ENCODE results near the gene CATSPER3. TPM values are rescaled to one million over a fixed set of nuclear protein-coding genes. Genes with fewer than 3 reads are reported as not detected.

CATSPER3 gene
- total RNA-seq, 2 donors from 2014 or later = 0.52 TPM; not detected in 1

DNA sequence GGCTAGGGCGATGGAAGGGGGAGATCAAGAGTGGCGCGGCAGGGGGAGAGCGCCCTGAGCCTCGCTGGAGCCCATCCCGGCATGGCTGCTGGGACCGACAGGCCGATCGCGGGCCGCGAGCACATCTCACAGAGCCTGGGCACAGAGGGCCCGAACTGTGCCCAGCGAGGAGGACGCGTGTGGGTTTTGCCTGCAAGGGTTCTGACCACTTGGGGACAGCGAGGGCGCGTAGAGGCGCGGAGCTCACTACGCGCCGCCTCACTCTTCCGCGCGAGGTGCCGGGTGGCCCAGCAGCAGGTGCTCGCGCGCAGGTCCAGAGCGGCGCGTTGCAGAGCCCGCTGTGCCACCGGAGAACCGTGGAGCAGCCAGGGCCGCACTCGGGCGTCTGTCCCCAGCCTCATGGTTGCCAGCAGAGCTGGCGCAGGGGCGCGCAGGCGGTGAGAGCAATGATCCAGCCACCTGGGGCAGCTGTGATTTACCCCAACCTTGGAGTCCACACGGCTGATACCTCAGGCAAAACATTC is 82.6 kb downstream of the CATSPER3 start:
- WGBS, 2 donors = 5% methylated on average over 15 to 45 of the region's 45 CpGs
- no peaks in the 10 kb centered on the region for H3K27me3 ChIP-seq
- intact Hi-C loops (cut with DNase I) = no loop called here
- H3K27ac ChIP-seq = no peak overlapping the region
- TF ChIP-seq POLR2A (IDR thresholded peaks at IDR 0.05) = no peak
- H3K4me1 ChIP-seq = no peaks in the 10 kb centered on the region
- ATAC-seq = no peak
- no peaks in the 10 kb centered on the region for H3K36me3 ChIP-seq (replicated peaks in 1 of 2; ENCODE audit: insufficient read depth in 1 of 2, low read depth in 2 of 2)
- no peak overlapping the region for H3K4me3 ChIP-seq
- no peak for DNase-seq
- H3K9me3 ChIP-seq = no peaks in the 10 kb centered on the region

- Histone ChIP-seq H3K9me3 (no peaks in the 10 kb centered on the region), H3K36me3 (replicated peaks in 1 of 2; ENCODE audit: insufficient read depth in 1 of 2, low read depth in 2 of 2) (no peaks in the 10 kb centered on the region), H3K4me1 (no peaks in the 10 kb centered on the region), H3K27me3 (no peaks in the 10 kb centered on the region), H3K4me3 (no peak overlapping the region), H3K27ac (no peak overlapping the region)
- intact Hi-C loops (cut with DNase I) = no loop called here
- TF ChIP-seq, protein P1, sequence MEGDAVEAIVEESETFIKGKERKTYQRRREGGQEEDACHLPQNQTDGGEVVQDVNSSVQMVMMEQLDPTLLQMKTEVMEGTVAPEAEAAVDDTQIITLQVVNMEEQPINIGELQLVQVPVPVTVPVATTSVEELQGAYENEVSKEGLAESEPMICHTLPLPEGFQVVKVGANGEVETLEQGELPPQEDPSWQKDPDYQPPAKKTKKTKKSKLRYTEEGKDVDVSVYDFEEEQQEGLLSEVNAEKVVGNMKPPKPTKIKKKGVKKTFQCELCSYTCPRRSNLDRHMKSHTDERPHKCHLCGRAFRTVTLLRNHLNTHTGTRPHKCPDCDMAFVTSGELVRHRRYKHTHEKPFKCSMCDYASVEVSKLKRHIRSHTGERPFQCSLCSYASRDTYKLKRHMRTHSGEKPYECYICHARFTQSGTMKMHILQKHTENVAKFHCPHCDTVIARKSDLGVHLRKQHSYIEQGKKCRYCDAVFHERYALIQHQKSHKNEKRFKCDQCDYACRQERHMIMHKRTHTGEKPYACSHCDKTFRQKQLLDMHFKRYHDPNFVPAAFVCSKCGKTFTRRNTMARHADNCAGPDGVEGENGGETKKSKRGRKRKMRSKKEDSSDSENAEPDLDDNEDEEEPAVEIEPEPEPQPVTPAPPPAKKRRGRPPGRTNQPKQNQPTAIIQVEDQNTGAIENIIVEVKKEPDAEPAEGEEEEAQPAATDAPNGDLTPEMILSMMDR (IDR thresholded peaks at IDR 0.05) = no peak
- TF ChIP-seq POLR2A (IDR thresholded peaks at IDR 0.05) = no peak
- 32 to 62% methylated on average over 3 of the region's 3 CpGs for WGBS, 2 donors
- ATAC-seq (no peak), DNase-seq (no peak)
Measured at GRCh38 chr5:135051399-135051798, 83.7 kb downstream of the CATSPER3 start.

- no peak for DNase-seq
- no peaks in the 10 kb centered on the region for H3K27me3 ChIP-seq
- 61% methylated on average over 11 of the region's 11 CpGs for WGBS, 2 donors
- no peak overlapping the region for H3K4me3 ChIP-seq
- ATAC-seq = no peak
- TF ChIP-seq, protein P1 (IDR thresholded peaks at IDR 0.05) = no peak
- no peak for TF ChIP-seq POLR2A (IDR thresholded peaks at IDR 0.05)
- H3K4me1 ChIP-seq = no peaks in the 10 kb centered on the region
- intact Hi-C loops (cut with DNase I) = no loop called here
- H3K9me3 ChIP-seq = no peaks in the 10 kb centered on the region
- H3K27ac ChIP-seq = no peak overlapping the region
- no peaks in the 10 kb centered on the region for H3K36me3 ChIP-seq (replicated peaks in 1 of 2; ENCODE audit: insufficient read depth in 1 of 2, low read depth in 2 of 2)
Measured at GRCh38 chr5:135051872-135052271, 84.2 kb downstream of the CATSPER3 start.

GRCh38 chr5:135052511-135053145 is 84.9 kb downstream of the CATSPER3 start:
- ATAC-seq (no peak), DNase-seq (no peak)
- Histone ChIP-seq H3K4me3 (no peak overlapping the region), H3K36me3 (replicated peaks in 1 of 2; ENCODE audit: insufficient read depth in 1 of 2, low read depth in 2 of 2) (no peaks in the 10 kb centered on the region), H3K4me1 (no peaks in the 10 kb centered on the region), H3K27me3 (no peaks in the 10 kb centered on the region), H3K27ac (no peak overlapping the region), H3K9me3 (no peaks in the 10 kb centered on the region)
- no peak for TF ChIP-seq POLR2A (IDR thresholded peaks at IDR 0.05)
- TF ChIP-seq, protein P1 (IDR thresholded peaks at IDR 0.05) = no peak
- intact Hi-C loops (cut with DNase I) = no loop called here
- 31 to 38% methylated on average over 5 to 6 of the region's 6 CpGs for WGBS, 2 donors

- TF ChIP-seq POLR2A (IDR thresholded peaks at IDR 0.05) = no peak
- TF ChIP-seq, protein P1 (IDR thresholded peaks at IDR 0.05) = no peak
- no peaks in the 10 kb centered on the region for H3K9me3 ChIP-seq
- H3K27me3 ChIP-seq = no peaks in the 10 kb centered on the region
- H3K4me1 ChIP-seq = no peaks in the 10 kb centered on the region
- H3K4me3 ChIP-seq = no peak overlapping the region
- no peak overlapping the region for H3K27ac ChIP-seq
- 54 to 64% methylated on average over 3 of the region's 3 CpGs for WGBS, 2 donors
- no peak for ATAC-seq
- intact Hi-C loops (cut with DNase I) = no loop called here
- no peaks in the 10 kb centered on the region for H3K36me3 ChIP-seq (replicated peaks in 1 of 2; ENCODE audit: insufficient read depth in 1 of 2, low read depth in 2 of 2)
- DNase-seq = no peak
Measured at GRCh38 chr5:135053278-135053677, 85.6 kb downstream of the CATSPER3 start.
